ENCODE data around the gene MAMDC4. TPM values are rescaled to one million over a fixed set of nuclear protein-coding genes. Genes with fewer than 3 reads are reported as not detected.
A peak's percentile ranks its signal among the peaks of the same experiment; 100 is the strongest.

Gene MAMDC4
- total and polyA plus RNA-seq, 2 of the 13 experiments (the other 11 are each of a cell fraction or from before 2014, with no cell fraction given) = 6.0 to 6.8 TPM

GRCh38 chr9:136840140-136840876, 11.8 kb upstream of the MAMDC4 start (continued):
- TF ChIP-seq HNRNPLL (IDR thresholded peaks at IDR 0.05; ENCODE audit: low read depth, low read length, poor library complexity, severe bottlenecking) = peak; percentile 7
- no peak for TF ChIP-seq ATF6 (CRISPR knock-in tag; conservative IDR thresholded peaks at IDR 0.05)
- no peak for TF ChIP-seq HDAC6 (IDR thresholded peaks at IDR 0.05; ENCODE audit: low read depth, low read length)
- TF ChIP-seq NFKB2 (CRISPR knock-in tag; IDR thresholded peaks at IDR 0.05; ENCODE audit: borderline replicate concordance) = no peak
- no peak for TF ChIP-seq ZGPAT (CRISPR knock-in tag; IDR thresholded peaks at IDR 0.05)
- no peak for TF ChIP-seq IKZF1 (IDR thresholded peaks at IDR 0.05)
- 0 out of 4 replicates have a peak, but pooled peaks of 1 of the 2 experiments have one; percentile 12 for TF ChIP-seq POLR2A (IDR thresholded peaks at IDR 0.05; ENCODE audit: insufficient read depth in 1 of 2, low read depth in 2 of 2, low read length in 2 of 2)
- TF ChIP-seq ZNF451 (CRISPR knock-in tag; IDR thresholded peaks at IDR 0.05) = no peak
- no peak for TF ChIP-seq ARNT (IDR thresholded peaks at IDR 0.05)
- TF ChIP-seq ZKSCAN5 (CRISPR knock-in tag; IDR thresholded peaks at IDR 0.05) = no peak
- TF ChIP-seq MBD4 (IDR thresholded peaks at IDR 0.05; ENCODE audit: borderline replicate concordance, low read length) = no peak
- no peak for TF ChIP-seq CAMTA2 (CRISPR knock-in tag; IDR thresholded peaks at IDR 0.05; ENCODE audit: borderline replicate concordance)
- TF ChIP-seq ZBTB33 (CRISPR knock-in tag; IDR thresholded peaks at IDR 0.05) = no peak; the same call in 1 of the 2 replicates
- no peak for TF ChIP-seq HINFP (CRISPR knock-in tag; IDR thresholded peaks at IDR 0.05; ENCODE audit: low read depth)
- TF ChIP-seq ZNF326 (CRISPR knock-in tag; IDR thresholded peaks at IDR 0.05; ENCODE audit: borderline replicate concordance) = peak; percentile 65; the same call in 1 of the 2 replicates
- TF ChIP-seq CEBPB (IDR thresholded peaks at IDR 0.05; ENCODE audit: borderline replicate concordance, low read depth, low read length) = no peak
- no peak for TF ChIP-seq SNRNP70 (IDR thresholded peaks at IDR 0.05; ENCODE audit: low read depth, low read length)
- TF ChIP-seq NFATC3 (CRISPR knock-in tag; IDR thresholded peaks at IDR 0.05) = no peak
- TF ChIP-seq TGIF2 (CRISPR knock-in tag; IDR thresholded peaks at IDR 0.05) = no peak
- no peak for TF ChIP-seq NR2C2 (CRISPR knock-in tag; IDR thresholded peaks at IDR 0.05; ENCODE audit: borderline replicate concordance)
- no peak for TF ChIP-seq ADNP (CRISPR knock-in tag; IDR thresholded peaks at IDR 0.05)
